Activated CD8-positive, alpha-beta memory T cell treated with anti-CD3 and anti-CD28 coated beads for 1 hour (primary cell): ENCODE data around the gene TCF7L1.
"Not testable (repeated sequence)": the region's sequence is repeated elsewhere in the genome, so short reads cannot be mapped to it uniquely, and the experiment has no call there.

Experiments
- DNase-seq, 2 donors: peaks; one replicate each; pipeline ENCODE4 v3.0.0-alpha.2; 2020; ENCODE audit warnings: low read depth in 1 of 2; ENCODE audit errors: extremely low read depth in 1 of 2

Gene TCF7L1

DNA sequence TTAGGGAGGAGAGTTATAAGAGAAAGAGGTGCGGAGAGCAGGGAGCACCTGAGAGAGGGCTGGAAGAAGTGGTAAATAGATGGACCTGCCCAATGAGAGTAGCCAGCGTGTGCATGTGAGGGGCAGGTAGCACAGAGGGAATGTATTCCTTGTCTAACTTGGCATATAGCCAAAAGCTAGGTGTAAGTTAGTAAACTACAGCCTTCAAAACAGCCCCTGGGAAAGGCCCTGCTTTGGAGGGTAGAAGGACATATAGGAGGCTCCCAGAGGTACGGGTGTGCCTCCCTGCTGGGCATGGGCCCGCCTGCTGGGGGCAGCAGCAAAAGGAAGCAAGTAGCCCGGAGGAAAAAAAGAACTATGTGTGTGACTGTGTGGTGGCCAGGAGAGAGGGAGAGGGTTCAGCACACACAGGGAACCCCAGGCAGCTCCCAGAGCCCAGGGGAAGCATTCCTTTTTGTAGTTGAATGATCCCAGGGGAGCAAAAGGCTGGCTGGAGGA is 48.0 kb downstream of the TCF7L1 start:
- DNase-seq, result no peak

DNA sequence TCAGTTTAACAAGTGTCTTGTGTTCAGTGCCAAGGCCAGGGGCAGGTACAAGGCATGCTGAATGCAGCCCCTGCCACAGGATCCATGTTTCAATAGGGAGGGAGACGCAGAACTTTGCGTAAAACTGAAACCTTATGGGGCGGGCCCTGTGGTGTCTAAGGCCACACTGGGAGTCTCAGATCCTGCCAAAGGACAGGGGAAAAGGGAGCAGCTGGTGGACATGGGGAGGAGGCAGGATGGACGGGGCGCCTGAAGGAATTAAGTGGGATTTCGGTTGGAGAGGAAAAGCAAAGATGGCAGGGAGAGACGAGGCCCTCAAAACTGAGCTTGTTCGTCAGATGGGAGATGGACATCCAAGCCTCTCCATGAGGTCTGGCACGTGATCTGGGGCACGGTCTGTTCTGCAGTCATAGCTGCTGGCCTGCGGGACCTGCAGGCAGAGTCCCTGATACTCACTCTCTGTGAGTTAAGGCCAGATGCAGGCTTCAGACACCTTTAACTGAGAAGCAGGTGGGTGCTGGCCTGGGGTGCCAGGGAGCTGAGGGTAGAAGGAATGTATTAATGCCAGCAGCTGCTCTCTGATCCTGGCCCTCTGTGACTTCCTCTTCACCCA is 48.8 kb downstream of the TCF7L1 start:
- no peak for DNase-seq

DNA sequence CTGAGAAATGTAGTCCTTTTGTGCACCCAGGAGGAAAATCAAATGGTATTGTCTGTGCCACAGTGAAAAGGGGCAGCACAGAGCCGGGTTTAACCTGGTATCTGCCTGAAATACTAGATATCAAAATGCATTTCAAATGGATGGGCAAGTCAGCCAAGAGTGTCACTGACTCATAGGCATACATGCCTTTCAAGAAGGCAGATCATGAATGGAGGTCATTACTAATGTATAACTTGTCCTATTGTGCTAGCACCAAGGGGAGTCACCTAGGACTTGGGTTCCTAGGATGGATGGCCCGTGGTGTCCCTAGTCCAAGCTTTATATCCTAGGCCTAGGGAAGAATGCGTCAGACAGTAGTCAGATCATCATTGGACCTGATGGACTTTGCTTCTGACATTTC is 49.9 kb downstream of the TCF7L1 start:
- no peak for DNase-seq

DNA sequence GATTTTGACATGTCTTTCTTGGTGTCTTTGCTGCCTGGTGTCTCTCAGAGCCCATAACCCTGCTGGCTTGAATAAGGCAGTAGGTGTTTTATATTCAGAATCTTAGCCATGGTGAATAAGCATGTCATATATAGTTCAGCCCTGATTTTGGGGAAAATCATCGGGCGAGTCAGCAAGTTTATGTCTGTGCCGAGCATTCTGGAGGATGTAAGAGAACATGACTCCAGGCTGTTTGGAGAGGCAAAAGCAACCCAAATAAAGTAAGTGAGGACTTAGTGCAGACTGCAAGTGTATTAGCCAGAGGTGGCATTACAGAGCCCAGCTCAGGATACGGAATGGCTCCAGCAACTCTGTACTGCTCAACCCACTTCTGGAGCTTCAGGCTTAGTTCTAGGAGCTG is 50.3 kb downstream of the TCF7L1 start:
- DNase-seq, result no peak

DNA sequence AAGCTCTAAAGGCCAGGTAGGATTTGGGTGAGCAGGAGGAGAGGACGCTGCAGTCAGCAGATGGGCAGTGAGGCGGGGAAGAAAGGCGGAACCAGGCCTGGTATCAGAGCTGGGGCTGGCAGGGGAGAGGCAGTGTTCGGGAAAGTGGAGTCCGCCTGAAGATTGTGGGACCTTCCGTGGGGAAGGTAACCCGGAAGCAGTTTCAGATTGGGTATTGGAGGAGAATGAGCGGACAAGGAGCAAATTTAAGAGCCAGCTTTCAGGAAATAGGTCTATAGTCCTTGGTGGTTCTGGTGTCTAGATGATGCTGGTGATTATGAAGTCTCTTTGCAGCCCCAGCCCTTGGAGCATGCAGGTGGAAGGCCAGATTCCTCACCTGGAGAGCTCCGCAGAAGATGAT is 51.0 kb downstream of the TCF7L1 start:
- DNase-seq, result no peak

DNA sequence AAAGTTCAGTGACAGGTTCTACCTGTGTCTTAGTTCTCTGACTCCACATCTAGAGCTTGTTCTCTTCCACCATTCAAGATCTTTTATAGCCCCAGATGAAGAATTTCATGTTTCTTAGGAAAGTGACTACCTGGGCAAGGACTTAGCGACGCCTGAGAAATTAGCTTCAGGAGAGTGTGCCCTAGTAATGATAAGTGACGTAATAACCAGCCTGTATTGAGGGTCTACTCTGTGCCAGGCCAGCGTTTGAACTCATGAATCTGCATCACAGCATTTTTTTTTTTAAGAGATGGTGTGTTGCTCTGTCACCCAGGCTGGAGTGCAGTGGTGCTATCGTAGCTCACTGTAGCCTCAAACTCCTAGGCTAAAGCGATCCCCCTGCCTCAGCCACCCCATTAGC is 51.8 kb downstream of the TCF7L1 start:
- no peak for DNase-seq

DNA sequence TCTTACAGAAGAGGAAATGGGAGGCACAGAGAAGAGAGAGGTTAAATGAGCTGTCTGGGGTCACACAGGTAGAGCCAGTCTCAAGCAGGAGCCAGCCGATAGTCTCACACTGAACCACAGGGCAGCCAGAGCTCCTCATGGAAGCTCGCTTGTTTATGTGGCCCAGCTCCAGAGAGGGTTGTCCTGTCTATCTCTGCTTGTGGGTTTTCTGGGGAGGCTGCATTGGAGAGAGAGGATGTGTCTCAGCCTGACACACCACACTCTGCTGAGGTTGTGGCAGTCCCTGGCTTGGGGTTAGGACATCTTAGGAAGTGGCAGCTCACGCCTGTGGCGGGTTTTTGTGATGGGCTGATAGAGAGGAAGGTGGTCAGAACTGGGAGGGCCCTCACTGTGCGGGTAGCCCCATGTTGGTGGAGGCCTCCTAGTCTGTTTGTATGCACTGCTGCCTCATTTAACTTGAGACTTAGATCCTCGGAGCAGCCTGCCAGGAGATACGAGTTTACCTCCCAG is 52.3 kb downstream of the TCF7L1 start:
- no peak for DNase-seq

DNA sequence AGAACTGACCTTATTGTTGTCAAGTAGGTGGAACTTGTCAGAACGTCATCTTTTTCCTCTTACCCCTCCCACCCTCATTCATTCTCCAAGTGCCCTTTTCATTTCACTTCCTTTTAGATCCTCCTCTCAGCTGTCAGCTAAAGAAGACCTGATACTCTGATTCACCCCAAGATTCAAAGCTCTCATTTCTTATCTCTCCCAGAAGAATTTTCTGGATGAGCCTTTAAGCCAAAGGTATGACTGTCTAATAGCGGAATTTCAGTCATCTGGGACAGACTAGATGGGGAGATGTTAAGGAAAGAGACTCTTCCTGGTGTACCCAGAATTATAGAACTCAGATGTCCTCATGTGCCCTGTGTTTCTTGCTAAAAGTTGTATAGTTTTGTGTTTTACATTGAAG is 53.9 kb downstream of the TCF7L1 start:
- DNase-seq, result no peak

DNA sequence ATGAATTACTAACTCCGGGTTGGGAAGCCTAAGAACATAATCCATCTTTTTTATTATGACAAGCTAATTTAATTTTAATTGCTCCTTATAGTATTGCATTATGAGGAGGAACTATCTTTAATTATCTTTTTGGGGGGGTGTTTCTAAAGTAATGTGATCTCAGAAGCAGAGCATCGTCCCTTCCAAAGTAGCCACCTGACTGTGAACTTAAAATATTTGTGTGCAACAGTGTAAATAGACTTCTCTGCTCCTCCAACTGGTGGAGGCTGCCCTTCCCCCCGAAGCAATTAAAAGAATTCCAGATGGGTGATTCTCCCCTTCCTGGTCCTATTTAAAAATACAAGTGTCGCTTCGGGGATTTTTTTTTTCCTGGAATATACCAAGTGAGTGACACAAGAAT is 55.7 kb downstream of the TCF7L1 start:
- no peak for DNase-seq

DNA sequence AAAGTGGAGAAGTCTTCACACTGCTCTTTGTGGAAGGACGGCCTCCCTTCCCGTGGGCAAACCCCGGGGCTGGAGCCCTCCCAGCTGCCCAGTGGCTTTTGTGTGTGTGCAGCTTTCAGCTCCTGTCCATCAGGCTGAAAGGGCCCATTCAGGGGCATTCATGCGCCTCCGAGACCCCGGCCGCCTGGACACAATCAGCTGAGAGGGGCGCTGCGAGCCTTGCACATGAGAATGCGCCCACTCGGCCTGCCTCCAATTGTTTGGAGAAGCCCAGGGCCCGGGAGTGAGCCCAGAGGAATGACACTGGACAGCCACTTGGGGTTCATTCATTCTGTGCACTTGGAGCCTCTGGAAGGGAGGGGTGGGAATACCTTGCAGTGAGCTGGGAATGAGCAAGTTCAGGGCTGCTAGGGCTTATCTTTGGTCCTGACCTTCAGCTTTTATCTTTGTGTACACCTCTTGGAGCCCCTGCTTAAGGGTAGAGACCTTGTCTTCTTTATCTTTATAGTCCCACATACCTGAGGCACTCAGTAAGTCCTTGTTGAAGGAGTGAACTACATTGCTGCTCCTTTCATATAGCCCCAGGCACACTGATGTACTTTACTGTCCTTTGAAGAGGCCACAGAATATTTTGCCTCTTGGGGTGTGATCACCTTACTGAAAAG is 56.5 kb downstream of the TCF7L1 start:
- no peak for DNase-seq

DNA sequence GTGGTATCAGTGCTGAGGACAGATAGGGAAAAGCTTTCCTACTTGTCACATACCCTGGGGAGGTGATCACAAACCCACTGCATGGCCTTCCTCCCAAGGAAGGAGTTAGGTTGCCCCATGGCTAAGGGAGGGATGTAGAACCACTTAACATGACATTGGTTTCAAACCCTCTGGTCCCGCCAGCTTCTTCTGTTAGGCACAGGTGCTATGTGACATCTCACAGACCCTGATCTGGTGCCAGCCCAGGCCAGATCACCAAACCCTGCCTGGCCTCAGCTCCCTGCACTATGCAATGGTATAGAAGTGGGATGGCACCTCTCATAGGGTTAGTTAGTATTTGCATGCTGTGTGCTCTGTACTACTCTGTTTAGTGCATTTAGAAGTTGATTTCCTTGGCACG is 58.0 kb downstream of the TCF7L1 start:
- no peak for DNase-seq

DNA sequence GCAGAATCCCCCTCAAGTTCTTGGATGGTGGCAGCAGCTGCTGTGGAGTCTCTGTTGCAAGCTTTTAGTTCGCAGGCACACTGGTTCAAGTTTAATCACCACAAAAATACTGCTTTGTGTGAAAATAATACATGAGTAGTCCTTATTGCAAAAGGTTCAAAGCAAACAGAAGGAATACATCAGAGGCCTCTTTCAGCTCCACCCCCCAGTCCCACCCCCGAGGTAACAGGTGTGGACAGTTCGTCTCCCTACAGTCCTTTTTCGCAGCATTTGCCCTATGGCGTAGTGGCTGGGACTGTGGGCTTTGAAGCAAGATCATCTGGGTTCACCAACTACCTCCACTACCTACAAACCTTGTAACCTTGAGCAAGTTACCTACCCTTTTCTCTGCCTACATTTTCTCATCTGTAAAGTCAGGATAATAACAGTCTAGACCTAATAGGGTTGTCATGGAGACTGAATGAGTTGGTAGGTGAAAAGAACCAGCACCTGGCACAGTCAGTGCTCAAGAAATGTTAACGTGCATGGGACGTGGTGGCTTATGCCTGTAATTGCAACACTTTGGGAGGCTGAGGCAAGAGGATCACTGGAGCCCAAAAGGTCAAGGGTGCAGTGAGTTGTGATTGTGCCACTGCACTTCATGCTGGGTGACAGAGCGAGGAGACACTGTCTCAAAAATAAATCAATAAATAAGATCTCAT is 61.7 kb downstream of the TCF7L1 start:
- DNase-seq, result no peak

DNA sequence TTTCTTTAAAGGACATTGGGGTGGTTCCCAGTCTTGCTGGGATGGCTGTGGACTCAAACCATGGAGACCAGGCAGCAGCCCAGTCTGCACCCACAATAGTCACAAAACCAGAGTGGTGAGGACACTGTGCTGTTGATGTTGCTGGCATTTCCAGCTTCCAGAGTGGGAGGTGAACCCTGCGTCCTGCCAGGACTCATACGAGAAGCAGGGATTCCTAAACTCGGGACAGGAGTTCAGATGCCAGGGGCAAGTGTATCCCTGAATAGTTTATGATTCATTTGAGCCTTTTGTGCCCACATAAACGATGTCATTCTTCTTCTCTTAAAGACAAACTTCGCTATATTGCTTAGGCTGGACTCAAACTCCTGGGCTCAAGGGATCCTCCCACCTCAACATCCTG is 62.8 kb downstream of the TCF7L1 start:
- DNase-seq, result no peak

DNA sequence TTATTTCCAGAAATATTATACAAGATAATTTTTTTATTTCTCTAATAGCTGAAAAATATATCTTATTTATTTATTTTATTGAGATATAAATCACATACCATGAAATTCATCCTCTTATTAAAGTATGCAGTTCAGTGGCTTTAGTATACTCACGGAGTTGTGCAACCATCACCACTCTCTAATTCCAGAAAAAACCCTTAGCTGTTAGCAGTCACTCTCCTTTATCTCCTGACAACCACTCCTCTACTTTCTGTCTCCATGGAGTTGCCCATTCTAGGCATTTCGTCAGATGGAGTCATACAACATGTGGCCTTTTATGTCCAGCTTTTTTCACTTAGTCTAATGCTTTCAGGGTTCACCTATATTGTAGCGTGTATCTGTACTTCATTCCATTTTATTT is 66.5 kb downstream of the TCF7L1 start:
- DNase-seq, result no peak

DNA sequence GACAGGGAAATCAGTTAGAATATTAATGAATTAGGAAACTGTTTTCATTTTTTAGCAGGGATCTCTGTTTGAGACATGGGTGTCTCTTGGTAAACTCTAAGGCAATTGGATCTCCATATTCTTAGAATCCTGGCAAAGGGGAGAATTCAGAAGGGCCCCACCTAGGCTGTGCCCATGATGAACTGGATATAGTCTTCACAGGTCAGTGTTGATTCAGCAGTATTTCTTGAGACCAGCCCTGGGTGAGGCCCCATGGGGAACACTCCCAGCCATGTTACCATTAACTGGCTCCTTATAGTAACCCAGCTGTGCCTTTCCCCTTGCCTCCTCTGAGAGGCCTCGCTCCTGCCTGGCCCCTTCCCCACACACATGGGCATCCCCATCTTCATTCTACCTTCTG is 76.7 kb downstream of the TCF7L1 start:
- DNase-seq, result no peak

DNA sequence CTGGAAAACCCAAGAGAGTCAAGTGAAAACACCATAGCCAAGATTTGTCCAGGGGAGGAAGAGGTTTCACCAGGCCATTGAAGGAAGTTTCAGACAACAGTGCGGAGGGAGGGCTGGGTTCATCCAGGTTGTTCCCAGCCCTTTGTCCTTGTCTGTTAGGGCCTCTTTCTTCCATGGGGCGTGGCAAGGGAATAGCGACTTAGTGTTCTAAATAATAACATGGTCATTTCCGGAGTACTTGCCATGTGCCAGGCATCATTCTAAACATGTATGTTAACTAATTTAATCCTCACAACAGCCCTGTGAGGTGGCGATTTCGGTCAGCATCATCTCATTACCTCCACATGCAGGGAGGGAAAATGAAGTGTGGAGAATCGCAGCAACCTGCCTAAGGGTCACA is 77.3 kb downstream of the TCF7L1 start:
- no peak for DNase-seq

DNA sequence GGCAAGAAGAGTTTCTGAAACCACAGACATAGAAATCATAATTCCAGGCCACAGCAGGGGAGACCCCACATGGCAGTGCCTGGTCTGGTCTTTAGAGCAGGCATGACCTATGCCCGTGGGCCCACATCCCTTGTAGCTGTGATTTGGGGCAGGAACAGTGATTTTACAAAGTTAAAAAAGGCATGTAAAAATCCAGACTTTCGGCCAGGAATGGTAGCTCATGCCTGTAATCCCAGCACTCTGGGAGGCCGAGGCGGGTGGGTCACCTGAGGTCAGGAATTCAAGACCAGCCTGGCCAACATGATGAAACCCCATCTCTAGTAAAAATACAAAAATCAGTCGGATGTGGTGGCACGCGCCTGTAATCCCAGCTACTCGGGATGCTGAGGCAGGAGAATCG is 78.4 kb downstream of the TCF7L1 start:
- DNase-seq, result not testable (repeated sequence)

DNA sequence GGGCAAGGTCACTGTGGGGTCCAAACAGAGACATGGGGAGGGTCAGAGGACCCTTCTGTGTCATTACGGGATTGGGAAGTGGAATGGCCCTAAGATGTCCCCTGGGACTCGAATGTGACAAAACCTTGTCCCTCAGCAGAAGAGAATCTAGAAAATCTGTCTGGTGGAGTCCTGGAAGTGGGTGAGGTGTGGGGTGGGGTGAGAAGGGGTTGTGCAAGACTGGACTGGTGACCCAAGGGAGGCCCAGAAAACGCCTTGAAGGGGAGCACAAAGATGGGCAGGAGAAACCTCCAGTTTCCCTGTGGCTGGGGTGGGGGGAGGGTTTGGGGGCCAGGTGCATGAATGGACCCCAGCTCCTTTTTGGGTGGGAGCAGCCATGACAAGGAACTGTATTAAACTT is 79.6 kb downstream of the TCF7L1 start:
- no peak for DNase-seq

DNA sequence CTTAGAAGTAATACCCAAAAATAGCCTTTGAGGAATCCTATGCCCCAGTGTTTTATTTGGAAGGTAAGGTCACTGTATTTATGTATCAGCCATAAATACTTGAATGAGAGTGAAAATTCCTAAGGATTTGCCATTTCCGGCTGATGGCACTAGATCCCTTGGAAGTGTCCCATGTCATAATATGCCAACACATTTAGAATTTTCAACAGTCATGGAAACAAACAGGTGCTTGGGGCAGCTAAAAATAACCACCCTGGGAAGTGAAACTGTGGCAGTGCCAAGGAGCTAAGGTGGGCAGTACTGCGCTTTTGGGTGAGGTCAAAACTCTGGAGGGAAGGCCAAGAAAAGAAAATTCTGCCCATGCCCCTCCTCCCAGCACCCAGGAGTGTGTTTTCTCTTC is 80.2 kb downstream of the TCF7L1 start:
- DNase-seq, result no peak

DNA sequence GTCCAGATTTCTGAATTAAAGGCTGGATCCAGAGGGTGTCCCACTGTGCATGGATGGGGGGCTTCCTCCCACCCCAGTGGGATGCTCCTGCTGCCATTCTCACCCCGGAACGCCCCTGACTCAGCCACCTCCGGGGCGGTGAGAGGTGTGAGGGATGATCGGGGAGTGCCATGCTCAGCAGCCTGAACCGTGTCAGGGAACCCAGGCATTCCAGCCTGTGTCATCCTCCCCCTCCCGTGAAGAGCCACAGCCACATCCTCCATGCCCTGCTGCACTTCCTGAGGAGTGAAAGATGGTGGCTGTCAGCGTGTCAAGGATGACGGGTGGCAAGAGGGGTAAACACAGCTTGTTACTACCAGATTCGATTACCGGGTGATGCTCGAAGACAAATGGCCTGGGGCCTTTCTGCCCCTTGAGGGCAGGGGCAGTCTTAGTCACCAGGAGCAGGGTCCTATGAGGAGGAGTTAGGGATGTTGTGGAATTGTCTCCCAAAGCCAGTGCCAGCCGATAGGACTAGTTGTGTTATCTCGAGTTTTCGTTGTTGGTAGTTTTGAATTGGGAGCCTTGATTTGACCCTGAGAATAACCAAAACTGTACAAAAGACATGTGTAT is 80.8 kb downstream of the TCF7L1 start:
- no peak for DNase-seq

DNA sequence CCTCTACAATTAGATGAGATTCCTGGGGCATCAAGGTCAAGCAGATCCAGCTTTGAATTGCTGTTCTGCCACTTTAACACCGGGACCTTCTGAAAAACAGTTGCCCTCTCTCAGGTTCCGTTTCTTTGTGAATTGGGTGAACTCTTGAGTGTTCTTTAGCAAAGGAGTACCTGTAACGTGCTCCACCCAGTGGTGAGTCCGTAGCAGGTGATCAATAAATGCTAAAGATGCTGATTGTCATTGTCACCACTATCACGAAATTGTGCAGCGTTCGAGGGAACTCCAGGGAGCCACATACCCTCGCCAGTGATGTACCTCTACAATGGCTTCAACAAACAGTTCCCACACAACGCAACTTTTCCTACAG is 81.9 kb downstream of the TCF7L1 start:
- no peak for DNase-seq
